Liver (tissue), 9 donors: Measurements from ENCODE around the gene AKR1B1. TPM values are rescaled to one million over a fixed set of nuclear protein-coding genes. Genes with fewer than 3 reads are reported as not detected.

ENCODE experiments used
- DNase-seq: peaks from one replicate; pipeline ENCODE4 v3.0.0-alpha.2; 2017; ENCODE audit warnings: low spot score
- H3K27ac ChIP-seq, 2 donors: one replicate each; pipeline ENCODE4 v1.7.0; 2013; ENCODE audit warnings: inconsistent platforms in 2 of 2, low read length in 2 of 2, control low read depth in 1 of 2, low read depth in 1 of 2, mild to moderate bottlenecking in 1 of 2
- H3K27me3 ChIP-seq, 4 donors: one replicate each; pipeline versions ENCODE4 v1.6.1 to v1.7.0; 2013; ENCODE audit warnings: low read length in 3 of 4, inconsistent platforms in 1 of 4, mild to moderate bottlenecking in 1 of 4, moderate library complexity in 1 of 4; ENCODE audit not compliant: control insufficient read depth in 4 of 4, insufficient read depth in 4 of 4
- H3K36me3 ChIP-seq, 4 donors: one replicate each; pipeline versions ENCODE4 v1.6.1 to v1.7.0; 2013; ENCODE audit warnings: low read length in 3 of 4, mild to moderate bottlenecking in 3 of 4, low read depth in 1 of 4, moderate library complexity in 1 of 4; ENCODE audit not compliant: control insufficient read depth in 4 of 4, insufficient read depth in 3 of 4
- H3K4me1 ChIP-seq, 4 donors: one replicate each; pipeline versions ENCODE4 v1.6.1 to v1.7.0; 2013; ENCODE audit warnings: low read length in 3 of 4, mild to moderate bottlenecking in 3 of 4, moderate library complexity in 1 of 4; ENCODE audit not compliant: control insufficient read depth in 4 of 4, insufficient read depth in 4 of 4
- H3K4me3 ChIP-seq, 3 donors: one replicate each; pipeline versions ENCODE4 v1.6.1 to v1.7.0; 2013; ENCODE audit warnings: low read length in 3 of 3, control low read depth in 1 of 3, low read depth in 1 of 3, mild to moderate bottlenecking in 1 of 3
- H3K9ac ChIP-seq, 2 donors: one replicate each; pipeline ENCODE4 v1.7.0; 2013; ENCODE audit warnings: low read length in 2 of 2, mild to moderate bottlenecking in 2 of 2, moderate library complexity in 2 of 2, control low read depth in 1 of 2, low read depth in 1 of 2
- H3K9me3 ChIP-seq, 4 donors: one replicate each; pipeline versions ENCODE4 v1.6.1 to v1.7.0; 2013; ENCODE audit warnings: low read length in 3 of 4; ENCODE audit not compliant: control insufficient read depth in 4 of 4
- EGR1 ChIP-seq, 2 donors: IDR thresholded peaks; 2 replicates each; pipeline ENCODE4 v1.6.1; 2016 to 2018; ENCODE audit warnings: antibody characterized with exemption in 2 of 2, low read depth in 2 of 2
- FOXA1 ChIP-seq: IDR thresholded peaks from 2 replicates; pipeline ENCODE4 v1.6.1; 2016; ENCODE audit warnings: antibody characterized with exemption
- FOXA2 ChIP-seq: IDR thresholded peaks from 2 replicates; pipeline ENCODE4 v1.6.1; 2016; ENCODE audit warnings: antibody characterized with exemption
- GABPA ChIP-seq, 2 donors: IDR thresholded peaks in 1 of 2; conservative IDR thresholded peaks in 1 of 2; 2 replicates each; pipeline ENCODE4 v1.6.1; 2016; ENCODE audit warnings: antibody characterized with exemption in 2 of 2, mild to moderate bottlenecking in 1 of 2, moderate library complexity in 1 of 2
- HNF4A ChIP-seq, 2 donors: conservative IDR thresholded peaks; 2 replicates each; pipeline ENCODE4 v1.6.1; 2016; ENCODE audit warnings: antibody characterized with exemption in 2 of 2, mild to moderate bottlenecking in 2 of 2
- HNF4G ChIP-seq: IDR thresholded peaks from 2 replicates; pipeline ENCODE4 v1.6.1; 2016; ENCODE audit warnings: antibody characterized with exemption
- JUND ChIP-seq, 2 donors: IDR thresholded peaks; 2 replicates each; pipeline ENCODE4 v1.6.1; 2016; ENCODE audit warnings: antibody characterized with exemption in 2 of 2
- NR2F2 ChIP-seq: IDR thresholded peaks from 2 replicates; pipeline ENCODE4 v1.6.1; 2016; ENCODE audit warnings: antibody characterized with exemption
- RAD21 ChIP-seq, 2 donors: IDR thresholded peaks; 2 replicates each; pipeline ENCODE4 v1.6.1; 2016; ENCODE audit warnings: antibody characterized with exemption in 2 of 2, mild to moderate bottlenecking in 2 of 2
- RXRA ChIP-seq, 2 donors: IDR thresholded peaks; 2 replicates each; pipeline ENCODE4 v1.6.1; 2017 to 2018; ENCODE audit warnings: antibody characterized with exemption in 2 of 2, mild to moderate bottlenecking in 1 of 2
- SP1 ChIP-seq: IDR thresholded peaks from 2 replicates; pipeline ENCODE4 v1.6.1; 2018; ENCODE audit warnings: antibody characterized with exemption, mild to moderate bottlenecking
- TAF1 ChIP-seq: conservative IDR thresholded peaks from 2 replicates; pipeline ENCODE4 v1.6.1; 2016; ENCODE audit warnings: antibody characterized with exemption, mild to moderate bottlenecking
- YY1 ChIP-seq: IDR thresholded peaks from 2 replicates; pipeline ENCODE4 v1.6.1; 2016; ENCODE audit warnings: antibody characterized with exemption, mild to moderate bottlenecking
- WGBS: extraction: QIAGEN DNeasy Blood & Tissue Kit; methylation state at CpG from one replicate; pipeline ENCODE4 v1.1.7; 2013; 5-methylcytosine and 5-hydroxymethylcytosine counted together
- polyA plus RNA-seq, 2 donors: library from polyadenylated mRNA; stranded (reverse) in 1 of 2; unstranded in 1 of 2; fragments of 200-250 nt in 1 of 2; fragments of >200 nt in 1 of 2; fragmentation: Nextera tagmentation in 1 of 2; extraction: Ambion mirVana in 1 of 2; gene quantifications; one replicate each; pipeline versions ENCODE4 v1.2.1 to v1.2.3, GENCODE V29; 2013 to 2015
- total RNA-seq, 2 donors: library from RNA; depleted of rRNA; stranded (reverse); fragments of >200 nt; gene quantifications; one replicate each; pipeline ENCODE4 v1.2.3, GENCODE V29; 2014
- TF ChIP-seq, protein P1 (sequence below): IDR thresholded peaks from 2 replicates; pipeline ENCODE4 v1.6.1; 2016; ENCODE audit warnings: antibody characterized with exemption
- TF ChIP-seq, protein P2 (sequence below): IDR thresholded peaks from 2 replicates; pipeline ENCODE4 v1.6.1; 2016; ENCODE audit warnings: antibody characterized with exemption, mild to moderate bottlenecking
- TF ChIP-seq, protein P3 (sequence below): fragments of 150-350 bp; IDR thresholded peaks from 2 replicates; pipeline ENCODE4 v1.5.1; 2017; ENCODE audit warnings: improper control_type of control experiment, low read depth, low read length; ENCODE audit not compliant: missing input control
- TF ChIP-seq, protein P4 (sequence below): IDR thresholded peaks from 2 replicates; pipeline ENCODE4 v1.6.1; 2016; ENCODE audit warnings: antibody characterized with exemption
- TF ChIP-seq, protein P5 (sequence below): IDR thresholded peaks from 2 replicates; pipeline ENCODE4 v1.6.1; 2016; ENCODE audit warnings: antibody characterized with exemption
- donor health status: healthy.
- donor health status: healthy.
- donor health status: healthy.
- donor health status: healthy.
- donor health status: healthy.

Gene AKR1B1
- total and polyA plus RNA-seq, 4 donors: 10.8 to 12.6 (median 11.6) TPM

DNA sequence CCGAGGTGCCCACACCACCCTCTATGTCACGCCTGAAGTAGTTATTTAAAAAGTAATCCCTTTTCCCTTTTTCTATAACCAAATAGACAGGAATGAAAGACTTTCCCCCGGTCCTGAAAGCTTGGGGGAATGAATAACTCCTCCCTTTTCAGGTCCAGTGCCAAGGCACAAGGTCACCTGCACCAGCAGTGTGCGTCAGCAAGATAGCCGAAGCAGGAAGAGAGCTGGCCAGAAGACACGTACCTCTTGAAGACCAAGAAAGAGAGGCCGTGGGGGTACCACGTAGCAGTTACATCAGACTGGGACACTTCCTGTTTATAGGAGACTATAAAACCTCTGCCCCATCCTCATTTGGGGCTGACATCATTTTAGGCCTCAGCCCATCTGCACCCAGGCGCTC, 10.7 kb upstream of the AKR1B1 start:
- Histone ChIP-seq H3K9ac (no peak overlapping the region), H3K27me3 (no peaks in the 10 kb centered on the region), H3K4me3 (no peak overlapping the region), H3K36me3 (no peaks in the 10 kb centered on the region), H3K4me1 (no peaks in the 10 kb centered on the region), H3K9me3 (peaks cover 0 to 4% (median 0%) of the 10 kb centered on the region in 4 donors), H3K27ac (no peak overlapping the region)
- TF ChIP-seq TAF1: no peak
- TF ChIP-seq FOXA1: no peak
- TF ChIP-seq, protein P1, sequence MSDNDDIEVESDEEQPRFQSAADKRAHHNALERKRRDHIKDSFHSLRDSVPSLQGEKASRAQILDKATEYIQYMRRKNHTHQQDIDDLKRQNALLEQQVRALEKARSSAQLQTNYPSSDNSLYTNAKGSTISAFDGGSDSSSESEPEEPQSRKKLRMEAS: no peak
- no peak for TF ChIP-seq HNF4A (conservative IDR thresholded peaks at IDR 0.05)
- no peak for TF ChIP-seq RXRA (IDR thresholded peaks at IDR 0.05)
- TF ChIP-seq, protein P2, sequence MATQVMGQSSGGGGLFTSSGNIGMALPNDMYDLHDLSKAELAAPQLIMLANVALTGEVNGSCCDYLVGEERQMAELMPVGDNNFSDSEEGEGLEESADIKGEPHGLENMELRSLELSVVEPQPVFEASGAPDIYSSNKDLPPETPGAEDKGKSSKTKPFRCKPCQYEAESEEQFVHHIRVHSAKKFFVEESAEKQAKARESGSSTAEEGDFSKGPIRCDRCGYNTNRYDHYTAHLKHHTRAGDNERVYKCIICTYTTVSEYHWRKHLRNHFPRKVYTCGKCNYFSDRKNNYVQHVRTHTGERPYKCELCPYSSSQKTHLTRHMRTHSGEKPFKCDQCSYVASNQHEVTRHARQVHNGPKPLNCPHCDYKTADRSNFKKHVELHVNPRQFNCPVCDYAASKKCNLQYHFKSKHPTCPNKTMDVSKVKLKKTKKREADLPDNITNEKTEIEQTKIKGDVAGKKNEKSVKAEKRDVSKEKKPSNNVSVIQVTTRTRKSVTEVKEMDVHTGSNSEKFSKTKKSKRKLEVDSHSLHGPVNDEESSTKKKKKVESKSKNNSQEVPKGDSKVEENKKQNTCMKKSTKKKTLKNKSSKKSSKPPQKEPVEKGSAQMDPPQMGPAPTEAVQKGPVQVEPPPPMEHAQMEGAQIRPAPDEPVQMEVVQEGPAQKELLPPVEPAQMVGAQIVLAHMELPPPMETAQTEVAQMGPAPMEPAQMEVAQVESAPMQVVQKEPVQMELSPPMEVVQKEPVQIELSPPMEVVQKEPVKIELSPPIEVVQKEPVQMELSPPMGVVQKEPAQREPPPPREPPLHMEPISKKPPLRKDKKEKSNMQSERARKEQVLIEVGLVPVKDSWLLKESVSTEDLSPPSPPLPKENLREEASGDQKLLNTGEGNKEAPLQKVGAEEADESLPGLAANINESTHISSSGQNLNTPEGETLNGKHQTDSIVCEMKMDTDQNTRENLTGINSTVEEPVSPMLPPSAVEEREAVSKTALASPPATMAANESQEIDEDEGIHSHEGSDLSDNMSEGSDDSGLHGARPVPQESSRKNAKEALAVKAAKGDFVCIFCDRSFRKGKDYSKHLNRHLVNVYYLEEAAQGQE: no peak
- no peak for TF ChIP-seq HNF4G
- TF ChIP-seq JUND (IDR thresholded peaks at IDR 0.05): no peak
- no peak for TF ChIP-seq FOXA2
- TF ChIP-seq EGR1 (IDR thresholded peaks at IDR 0.05; ENCODE audit: low read depth in 2 of 2): no peak
- no peak for TF ChIP-seq YY1
- TF ChIP-seq, protein P3, sequence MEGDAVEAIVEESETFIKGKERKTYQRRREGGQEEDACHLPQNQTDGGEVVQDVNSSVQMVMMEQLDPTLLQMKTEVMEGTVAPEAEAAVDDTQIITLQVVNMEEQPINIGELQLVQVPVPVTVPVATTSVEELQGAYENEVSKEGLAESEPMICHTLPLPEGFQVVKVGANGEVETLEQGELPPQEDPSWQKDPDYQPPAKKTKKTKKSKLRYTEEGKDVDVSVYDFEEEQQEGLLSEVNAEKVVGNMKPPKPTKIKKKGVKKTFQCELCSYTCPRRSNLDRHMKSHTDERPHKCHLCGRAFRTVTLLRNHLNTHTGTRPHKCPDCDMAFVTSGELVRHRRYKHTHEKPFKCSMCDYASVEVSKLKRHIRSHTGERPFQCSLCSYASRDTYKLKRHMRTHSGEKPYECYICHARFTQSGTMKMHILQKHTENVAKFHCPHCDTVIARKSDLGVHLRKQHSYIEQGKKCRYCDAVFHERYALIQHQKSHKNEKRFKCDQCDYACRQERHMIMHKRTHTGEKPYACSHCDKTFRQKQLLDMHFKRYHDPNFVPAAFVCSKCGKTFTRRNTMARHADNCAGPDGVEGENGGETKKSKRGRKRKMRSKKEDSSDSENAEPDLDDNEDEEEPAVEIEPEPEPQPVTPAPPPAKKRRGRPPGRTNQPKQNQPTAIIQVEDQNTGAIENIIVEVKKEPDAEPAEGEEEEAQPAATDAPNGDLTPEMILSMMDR: no peak
- TF ChIP-seq SP1: no peak
- TF ChIP-seq NR2F2: no peak
- TF ChIP-seq, protein P4, sequence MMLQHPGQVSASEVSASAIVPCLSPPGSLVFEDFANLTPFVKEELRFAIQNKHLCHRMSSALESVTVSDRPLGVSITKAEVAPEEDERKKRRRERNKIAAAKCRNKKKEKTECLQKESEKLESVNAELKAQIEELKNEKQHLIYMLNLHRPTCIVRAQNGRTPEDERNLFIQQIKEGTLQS: no peak
- TF ChIP-seq GABPA (IDR thresholded peaks at IDR 0.05 in 1 of 2, conservative IDR thresholded peaks at IDR 0.05 in 1 of 2): no peak
- no peak for TF ChIP-seq RAD21 (IDR thresholded peaks at IDR 0.05)
- TF ChIP-seq, protein P5, sequence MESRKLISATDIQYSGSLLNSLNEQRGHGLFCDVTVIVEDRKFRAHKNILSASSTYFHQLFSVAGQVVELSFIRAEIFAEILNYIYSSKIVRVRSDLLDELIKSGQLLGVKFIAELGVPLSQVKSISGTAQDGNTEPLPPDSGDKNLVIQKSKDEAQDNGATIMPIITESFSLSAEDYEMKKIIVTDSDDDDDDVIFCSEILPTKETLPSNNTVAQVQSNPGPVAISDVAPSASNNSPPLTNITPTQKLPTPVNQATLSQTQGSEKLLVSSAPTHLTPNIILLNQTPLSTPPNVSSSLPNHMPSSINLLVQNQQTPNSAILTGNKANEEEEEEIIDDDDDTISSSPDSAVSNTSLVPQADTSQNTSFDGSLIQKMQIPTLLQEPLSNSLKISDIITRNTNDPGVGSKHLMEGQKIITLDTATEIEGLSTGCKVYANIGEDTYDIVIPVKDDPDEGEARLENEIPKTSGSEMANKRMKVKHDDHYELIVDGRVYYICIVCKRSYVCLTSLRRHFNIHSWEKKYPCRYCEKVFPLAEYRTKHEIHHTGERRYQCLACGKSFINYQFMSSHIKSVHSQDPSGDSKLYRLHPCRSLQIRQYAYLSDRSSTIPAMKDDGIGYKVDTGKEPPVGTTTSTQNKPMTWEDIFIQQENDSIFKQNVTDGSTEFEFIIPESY: no peak
- WGBS: 85% methylated on average over 9 of the region's 9 CpGs
- DNase-seq: no peak
